GM19438 (cell line): ENCODE results near the gene ZNF275.
"Not testable (repeated sequence)": the region's sequence is repeated elsewhere in the genome, so short reads cannot be mapped to it uniquely, and the experiment has no call there.

Experiments
- ATAC-seq: cut with Tn5 transposase; IDR thresholded peaks from one replicate; pipeline ENCODE4 v1.9.1; 2021; ENCODE audit warnings: low read depth; ENCODE audit not compliant: unreplicated experiment

Gene ZNF275

DNA sequence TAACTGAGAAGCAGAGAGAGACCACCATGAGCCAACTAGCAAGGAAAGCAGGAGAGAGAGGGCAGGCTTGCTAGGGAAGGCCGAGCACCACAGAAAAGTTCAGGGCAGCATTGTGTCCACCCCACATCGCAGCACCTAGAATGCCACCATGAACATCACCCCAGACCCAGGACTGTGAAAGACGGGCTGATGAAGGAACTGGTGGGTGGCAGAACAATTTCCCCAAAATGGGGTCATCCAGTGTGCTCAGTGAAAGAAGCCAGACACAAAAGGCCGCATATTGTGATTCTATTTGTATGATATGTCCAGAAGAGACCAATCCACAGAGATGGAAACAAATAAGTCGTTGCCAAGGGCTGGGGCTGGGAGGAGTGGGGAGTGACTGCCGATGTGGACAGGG is 50.4 kb downstream of the ZNF275 start:
- ATAC-seq = no peak

DNA sequence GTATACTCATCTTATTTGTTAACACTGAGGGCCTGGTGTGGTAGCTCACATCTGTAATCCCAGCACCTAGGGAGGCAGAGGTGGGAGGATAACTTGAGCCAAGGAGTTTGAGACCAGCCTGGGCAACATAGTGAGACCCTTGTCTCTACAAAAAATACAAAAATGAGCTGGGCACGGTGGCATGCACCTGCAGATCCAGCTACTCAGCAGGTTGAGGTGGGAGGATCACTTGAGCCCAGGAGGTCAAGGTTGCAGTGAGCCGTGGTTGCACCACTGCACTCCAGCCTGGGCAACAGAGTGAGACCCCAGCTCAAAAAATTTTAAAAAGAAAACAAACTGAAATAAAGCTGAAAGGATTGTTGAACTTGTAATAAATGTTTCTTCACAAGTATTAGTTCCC is 51.0 kb downstream of the ZNF275 start:
- ATAC-seq = not testable (repeated sequence)

DNA sequence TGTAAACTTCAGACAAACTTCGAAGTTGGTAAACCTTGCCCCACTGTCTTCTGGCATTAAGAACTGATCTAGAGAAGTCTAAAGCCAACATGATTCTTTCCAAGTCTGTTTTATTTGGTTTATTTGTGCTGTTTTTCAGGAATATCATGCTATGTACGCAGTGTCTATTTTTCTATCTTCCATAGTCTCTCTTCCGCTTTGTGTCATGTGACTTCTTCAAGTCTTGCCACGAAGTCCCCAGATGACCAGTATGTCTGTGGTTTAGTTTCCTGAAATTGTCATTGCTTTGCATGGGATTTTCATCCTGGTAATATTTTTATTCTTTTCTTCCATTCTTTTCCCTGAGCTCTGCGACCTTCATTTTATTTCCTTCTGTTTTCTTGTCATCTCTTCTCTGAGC is 52.1 kb downstream of the ZNF275 start:
- ATAC-seq = no peak

DNA sequence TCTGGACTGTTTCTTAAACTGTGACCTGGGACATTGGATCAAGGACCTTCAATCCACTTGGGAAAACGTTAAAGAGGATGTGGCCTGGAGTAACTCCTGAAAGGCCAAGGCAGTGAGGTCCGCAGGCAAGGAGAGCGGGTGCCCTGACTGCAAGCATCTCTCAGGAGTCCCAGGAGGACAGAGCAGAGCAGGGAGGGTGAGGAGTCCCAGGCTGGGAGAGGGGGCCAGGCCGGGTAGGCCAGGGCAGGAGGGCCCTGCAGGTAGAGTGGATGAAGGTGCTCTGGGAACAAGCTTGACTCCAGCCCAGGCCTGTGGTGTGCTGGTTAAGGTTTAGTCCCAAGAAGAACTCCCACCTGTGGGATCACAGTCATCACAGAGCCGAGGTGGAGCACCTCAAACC is 53.4 kb downstream of the ZNF275 start:
- no peak for ATAC-seq

DNA sequence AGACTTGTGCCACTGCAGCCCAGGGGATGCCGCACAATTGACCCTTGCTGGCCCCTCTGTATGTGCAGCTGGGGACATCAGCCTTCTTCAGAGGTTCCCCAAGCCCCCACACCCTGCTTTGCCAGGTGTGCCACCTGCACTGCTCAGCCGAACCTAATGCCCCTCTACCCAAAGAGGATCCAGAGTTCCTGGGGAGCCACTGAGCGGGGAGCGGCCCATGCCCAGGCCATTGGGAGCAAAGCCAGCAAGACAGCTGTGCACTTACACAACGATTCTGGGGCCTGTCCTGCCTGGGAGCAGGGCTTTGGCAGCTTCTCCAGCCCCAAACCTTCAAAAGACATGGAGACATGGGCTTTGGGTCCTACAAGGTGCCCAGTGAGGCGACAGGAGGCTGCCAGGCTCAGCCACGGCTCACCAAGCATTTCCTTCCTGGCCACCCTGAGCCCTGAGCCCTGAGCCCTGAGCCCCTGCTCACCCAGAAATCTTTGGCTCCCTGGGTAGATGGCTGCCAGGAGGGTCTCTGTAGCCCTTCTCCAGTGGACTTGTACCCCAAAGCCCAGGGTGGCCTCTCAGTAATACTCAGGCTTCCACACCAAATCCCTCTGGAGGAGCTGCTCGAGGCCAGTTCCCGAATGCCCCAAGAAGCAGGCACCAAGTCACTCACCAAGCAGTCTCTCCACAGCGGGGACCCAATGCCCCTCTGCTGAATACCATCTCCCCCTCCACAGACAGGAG is 54.2 kb downstream of the ZNF275 start:
- ATAC-seq = no peak

DNA sequence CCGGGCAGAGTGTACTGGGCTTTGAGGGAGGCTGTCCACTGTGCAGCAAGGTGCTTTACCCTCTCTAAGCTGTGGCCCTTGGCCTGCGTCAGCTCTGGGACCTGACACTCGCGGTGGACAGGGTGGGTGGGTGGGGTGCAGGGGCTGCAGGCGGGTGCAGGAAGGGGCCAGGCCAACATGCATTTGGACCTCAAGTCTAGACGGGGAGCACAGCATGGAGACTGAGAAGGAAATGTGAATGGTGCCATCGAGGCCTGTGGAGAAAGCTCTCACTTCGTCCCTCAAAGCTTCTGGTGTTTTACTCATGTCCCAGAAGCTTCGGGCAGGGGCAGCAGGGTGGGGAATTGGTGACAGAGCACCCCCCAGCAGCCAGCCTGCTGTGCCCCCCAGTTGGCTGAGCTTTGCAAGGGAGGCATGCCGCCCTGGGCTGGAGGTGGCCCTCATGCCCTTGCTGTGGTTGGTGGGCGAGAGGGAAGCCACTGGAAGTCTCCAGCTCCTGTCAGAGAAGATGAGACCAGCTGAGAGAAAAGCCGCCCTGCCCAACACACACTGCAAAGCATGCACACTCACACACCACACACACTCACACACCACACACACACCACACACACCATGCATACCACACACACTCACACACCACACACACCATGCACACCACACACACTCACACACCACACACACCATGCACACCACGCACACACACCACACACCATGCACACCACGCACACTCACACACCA is 54.9 kb downstream of the ZNF275 start:
- ATAC-seq = no peak

DNA sequence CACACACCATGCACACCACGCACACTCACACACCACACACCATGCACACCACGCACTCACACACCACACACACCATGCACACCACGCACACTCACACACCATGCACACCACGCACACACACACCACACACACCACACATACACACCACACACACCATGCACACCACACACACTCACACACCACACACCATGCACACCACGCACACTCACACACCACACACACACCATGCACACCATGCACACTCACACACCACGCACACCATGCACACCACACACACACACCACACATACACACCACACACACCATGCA is 55.5 kb downstream of the ZNF275 start:
- not testable (repeated sequence) for ATAC-seq

DNA sequence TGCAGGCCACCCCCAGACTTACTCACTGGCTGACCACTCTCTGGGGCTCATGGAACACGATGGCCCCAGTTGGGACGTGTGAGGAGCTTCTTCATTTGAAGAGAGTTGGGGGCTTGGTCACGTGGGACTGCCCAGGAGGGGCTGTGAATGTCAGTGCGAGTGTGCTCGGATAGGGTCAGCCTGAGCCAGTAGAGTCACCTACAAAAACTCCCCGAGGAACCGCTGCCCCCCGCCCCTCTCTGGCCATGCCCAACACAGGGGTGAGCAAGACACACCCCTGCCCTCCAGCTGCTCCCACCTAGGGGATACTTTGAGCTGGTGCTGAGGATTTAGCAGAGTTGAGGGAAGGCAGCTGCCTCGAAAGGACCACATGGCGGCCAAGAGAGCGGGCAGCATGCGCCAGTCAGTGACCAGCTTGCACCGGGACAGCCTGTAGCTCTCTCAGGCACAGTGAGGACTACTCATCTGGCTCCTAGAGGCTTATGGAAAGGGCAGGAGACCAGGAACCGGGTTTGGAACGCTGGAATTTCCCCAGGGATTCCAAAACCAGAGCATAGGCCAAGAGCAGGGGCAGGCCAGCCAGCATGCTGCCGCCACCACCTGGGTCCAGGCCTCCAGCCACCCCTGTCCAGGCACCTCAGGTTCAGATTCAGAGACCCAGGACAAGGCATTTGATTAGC is 58.8 kb downstream of the ZNF275 start:
- no peak for ATAC-seq

DNA sequence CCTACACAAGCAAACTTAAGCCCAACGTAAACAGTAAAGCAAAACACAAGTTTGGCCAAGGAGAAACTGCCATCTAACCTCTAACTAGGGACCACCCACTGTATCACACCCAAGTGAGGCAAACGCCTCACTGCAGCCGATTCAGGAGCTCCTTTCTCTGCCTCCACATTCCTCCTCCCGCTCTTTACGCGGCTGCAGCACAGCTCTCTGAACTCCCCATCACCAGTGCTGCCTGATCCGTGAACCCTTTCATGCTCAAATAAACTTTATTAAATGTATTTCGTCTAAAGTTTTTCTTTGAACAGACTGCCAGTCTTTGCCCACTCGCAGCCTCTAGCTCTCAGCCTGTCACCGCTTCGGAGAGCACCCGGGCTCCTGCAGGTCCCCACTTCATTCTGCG is 60.7 kb downstream of the ZNF275 start:
- ATAC-seq = no peak

DNA sequence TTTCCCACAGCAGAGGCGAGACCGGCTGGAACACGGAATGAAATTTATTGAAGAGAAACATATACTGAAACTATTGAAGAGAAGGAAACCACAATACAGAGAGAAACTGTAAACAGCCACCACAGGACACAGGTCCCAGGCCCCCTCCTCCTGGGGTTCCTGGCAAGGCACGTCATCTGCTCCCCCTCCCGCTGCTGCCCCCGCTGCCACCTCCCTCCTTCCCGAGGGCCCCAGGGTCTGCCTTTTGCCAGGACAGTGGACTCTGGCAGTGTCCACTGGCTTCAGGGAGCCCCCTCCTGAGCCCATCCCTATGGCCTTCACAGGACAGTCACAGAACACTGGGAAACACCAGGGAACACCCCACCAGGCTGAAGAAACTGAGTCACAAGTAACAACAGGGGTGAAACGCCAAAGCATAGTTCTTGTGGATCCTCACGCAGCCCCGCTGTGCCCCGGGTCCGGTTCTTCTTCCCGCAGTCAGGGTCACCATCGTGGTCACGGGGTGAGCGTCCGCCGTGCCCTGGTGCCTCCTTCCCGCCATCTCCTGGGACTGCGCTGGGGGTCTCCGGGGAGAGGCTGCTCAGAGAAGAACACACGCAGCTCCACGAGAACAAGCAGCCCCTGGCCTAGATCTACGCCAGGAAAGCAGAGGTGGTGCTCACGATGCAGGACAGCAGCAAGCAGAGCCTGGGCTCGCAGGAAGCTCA is 61.8 kb downstream of the ZNF275 start:
- ATAC-seq = no peak

DNA sequence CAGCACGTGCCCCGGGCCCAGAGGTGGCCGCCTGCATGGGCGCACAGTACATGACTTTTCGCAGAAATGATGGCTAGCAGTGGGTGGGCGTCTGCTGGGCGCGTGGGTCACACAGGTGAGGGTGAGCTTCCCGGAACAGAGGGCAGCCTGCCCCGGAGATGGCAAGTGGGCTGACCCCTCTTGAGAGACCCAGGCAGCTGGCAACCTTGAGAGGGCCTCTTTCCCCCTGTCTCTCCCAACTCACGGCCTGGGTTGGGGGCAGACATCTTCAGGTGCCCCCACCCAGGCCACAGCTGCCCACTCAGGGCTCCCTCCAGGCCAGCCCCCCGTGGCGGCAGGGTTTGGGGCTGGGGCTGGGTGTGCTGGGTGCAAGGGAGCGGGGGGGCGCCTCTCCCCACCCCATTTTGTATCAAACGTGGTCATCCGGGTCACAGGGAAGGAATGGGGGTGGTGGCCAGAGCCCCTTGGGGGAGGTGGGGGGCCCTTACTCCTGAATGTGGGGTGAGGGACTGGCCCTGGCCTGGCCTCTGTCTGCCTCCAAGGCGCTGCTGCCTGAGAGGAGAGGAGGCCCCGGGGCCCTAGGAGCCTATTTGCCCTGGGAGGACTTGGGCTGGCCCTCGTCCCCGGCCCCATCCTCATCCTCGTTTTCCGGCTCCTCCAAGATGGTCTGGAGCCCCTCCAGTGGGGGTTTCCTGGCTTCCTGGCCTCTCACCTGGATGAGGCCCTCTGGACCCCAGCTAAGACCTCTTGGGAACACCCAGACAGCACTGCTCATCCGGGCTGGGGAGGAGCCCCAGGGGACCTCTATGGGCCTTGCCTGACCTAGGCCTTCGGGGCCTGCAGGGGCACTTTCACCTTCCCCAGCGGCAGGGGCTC is 62.6 kb downstream of the ZNF275 start:
- ATAC-seq = no peak

DNA sequence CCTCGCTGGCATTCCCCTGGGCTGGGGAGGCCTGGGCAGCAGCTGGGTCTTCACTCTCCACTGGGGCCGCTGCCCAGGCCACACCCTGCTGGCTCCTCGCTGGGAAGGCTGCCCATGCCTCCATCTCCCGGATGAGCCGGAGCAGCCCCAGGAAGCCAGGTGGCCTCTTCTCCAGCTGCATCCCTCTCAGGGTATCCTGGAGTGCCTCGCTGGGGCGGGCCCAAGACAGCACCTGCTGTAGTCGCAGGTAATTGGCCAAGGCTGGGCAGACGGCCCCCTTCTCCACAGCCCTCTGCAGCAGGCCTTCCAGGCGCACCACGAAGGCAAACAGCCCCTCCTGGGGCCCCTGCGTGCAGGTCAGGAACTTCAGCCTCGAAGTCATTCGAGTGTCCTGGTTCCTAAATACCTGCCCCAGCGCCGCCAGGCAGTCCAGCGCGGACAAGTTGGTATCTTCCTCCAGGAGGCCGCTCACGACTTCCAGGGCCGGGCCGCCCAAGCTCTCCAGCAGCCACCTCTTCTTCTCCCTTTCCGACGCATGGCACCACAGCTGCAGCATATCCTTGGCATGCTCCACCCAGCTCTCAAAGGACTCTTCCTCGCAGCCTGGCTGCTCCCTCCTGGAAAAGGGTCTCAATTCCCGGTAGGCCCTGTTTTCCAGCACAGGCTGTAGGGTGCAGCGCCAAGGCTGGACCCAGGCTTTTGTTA is 63.5 kb downstream of the ZNF275 start:
- no peak for ATAC-seq

DNA sequence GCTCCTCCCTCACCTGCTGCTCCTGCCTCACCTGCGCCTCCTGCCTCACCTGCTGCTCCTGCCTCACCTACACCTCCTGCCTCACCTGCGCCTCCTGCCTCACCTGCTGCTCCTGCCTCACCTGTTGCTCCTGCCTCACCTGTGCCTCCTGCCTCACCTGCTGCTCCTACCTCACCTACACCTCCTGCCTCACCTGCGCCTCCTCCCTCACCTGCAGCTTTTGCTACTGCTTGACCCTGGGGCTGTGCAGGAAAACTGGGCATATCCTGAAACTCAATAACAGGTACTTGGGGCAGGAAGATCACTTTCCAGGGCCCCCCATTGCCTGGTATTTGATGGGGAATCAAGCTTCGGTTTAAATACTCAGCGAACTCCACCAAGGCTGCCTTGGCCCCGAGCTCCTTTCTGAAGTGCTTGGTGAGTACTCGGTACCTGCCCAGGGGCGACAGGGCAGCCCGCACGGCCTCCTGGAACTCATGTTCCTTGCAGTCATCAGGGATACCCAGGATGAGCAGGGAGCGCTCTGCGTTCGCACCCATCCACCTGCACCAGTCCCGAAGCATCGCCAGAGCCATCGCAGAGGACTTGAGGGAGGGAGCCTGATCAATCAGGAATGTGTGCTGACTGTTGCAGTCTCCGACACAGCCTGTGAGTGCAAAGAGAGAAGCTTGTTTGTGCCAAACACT is 64.5 kb downstream of the ZNF275 start:
- no peak for ATAC-seq

DNA sequence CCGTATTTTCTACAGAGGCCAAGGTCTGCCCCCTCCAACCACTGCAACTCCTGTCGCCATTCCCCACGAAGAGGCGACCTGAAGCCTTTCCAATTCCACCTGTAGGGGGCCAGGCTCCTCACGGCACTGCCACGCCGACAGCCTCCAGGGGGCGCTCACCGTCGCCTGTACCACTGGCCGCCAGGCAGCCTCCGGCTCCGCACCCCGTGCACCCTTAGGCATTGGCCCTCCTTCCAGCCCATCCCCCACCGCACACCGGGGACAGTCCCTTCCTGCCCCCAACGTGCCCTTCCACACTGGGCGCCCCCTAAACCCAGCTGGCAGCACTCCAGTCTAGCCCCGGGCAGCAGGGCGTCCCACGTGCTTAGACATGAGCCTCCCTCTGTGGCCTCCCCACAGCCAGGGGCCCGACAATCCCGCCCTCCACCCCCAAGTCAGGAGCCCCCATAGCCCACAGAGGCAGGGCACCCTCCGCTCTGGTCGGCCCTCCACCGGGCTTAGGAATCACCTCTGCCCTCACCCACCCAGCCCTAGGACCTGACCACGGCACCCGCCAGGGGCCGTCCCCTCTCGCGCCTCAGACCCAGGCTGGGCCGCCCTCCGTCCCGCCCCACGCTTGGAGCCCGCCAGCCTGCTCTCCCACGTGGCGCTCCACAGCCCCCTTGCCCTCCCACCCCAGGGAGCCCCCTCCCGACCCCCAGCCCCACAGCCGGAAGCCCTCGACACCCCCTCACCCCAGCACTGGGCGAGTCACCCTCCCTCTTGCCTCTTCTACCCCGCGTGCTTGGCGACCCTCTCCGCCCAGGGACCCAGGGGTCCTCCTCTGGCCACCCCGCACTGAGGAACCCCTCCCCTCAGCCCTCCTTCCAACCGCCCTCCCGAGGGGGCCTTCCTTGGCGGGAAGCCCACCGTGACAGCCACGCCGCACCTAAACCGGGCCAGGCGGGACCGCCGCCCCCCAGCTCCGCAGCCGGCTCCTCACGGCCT is 66.5 kb downstream of the ZNF275 start:
- no peak for ATAC-seq

DNA sequence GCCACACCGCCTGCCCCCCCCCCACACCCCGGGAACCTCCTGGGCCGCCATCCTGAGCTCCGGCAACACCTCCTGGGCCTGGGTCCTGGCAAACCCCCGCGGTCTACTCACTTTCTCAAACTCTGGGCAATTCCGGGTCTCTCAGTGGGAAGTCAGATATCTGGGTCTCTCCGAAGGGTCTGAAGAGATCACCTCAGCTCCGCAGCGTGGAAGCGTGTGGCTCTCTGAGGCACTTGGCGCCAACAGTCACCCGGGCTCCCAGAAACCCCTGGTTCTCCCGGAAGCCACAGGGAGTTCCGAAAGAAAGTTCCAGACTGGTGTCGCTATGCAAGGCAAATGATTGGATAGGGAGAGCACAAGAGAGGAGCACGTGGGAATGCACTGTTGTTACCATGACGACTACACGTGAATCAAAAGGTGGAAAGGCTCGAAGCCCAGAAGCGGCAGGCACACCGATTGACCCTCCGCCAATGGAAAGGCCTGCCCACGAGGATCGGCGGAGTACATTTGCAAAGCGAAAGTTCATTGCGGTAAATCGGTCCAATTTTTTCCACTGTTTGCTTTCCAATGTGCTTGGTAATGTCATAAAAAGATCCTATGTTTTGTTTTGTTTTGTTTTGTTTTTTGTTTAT is 67.3 kb downstream of the ZNF275 start, which contains the start of gene PNMA6E:
TSS of gene PNMA6E (minus strand) at position 218 of the 632 bp plus-strand sequence. CDS start 2,501 bp downstream, outside the sequence.
- no peak for ATAC-seq
